ENCODE measurements around the gene MSX2. TPM values are rescaled to one million over a fixed set of nuclear protein-coding genes. Genes with fewer than 3 reads are reported as not detected.

MSX2 gene
- total RNA-seq, result 2.2 to 25.5 TPM (median 2.3 TPM) in 3 replicates
- long read RNA-seq, transcript MSX2-201 (2 exons, 2,241 nt), result major isoform, 6 of 6 reads
- long read RNA-seq, partial matches to known transcripts, result 0 of 6 reads
- long read RNA-seq, other reads (novel, unspliced or antisense), result 0 of 6 reads

DNA sequence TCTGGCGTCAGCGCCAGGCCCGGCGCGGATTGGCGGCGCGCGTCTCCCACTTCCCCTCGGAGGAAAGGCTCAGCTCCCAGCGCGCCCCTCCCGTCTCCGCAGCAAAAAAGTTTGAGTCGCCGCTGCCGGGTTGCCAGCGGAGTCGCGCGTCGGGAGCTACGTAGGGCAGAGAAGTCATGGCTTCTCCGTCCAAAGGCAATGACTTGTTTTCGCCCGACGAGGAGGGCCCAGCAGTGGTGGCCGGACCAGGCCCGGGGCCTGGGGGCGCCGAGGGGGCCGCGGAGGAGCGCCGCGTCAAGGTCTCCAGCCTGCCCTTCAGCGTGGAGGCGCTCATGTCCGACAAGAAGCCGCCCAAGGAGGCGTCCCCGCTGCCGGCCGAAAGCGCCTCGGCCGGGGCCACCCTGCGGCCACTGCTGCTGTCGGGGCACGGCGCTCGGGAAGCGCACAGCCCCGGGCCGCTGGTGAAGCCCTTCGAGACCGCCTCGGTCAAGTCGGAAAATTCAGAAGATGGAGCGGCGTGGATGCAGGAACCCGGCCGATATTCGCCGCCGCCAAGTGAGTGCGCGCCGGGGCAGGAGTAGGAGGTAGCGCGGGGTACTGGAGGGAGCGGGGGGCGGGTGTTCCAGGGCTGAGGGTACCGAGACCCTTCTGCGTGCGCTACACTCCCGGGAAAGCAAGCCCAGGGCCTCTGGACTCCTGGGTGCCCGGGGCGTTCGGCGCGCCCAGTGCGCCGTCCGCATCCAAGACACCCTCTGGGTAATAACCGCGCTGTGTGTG is at the start of gene MSX2:
MSX2 (plus strand) TSS at position 99 of the 777 bp plus-strand sequence; CDS start at position 177, 78 bp downstream.
- Mint-ChIP-seq H3K4me1 (ENCODE audit: low read depth) (peaks cover 30% of the 10 kb centered on the region), H3K27ac (ENCODE audit: unreplicated experiment) (peak within 1 kb of the TSS; percentile 0), H3K27me3 (ENCODE audit: low read depth) (peaks cover 59% of the 10 kb centered on the region), H3K4me3 (ENCODE audit: unreplicated experiment) (peak within 1 kb of the TSS; percentile 72), H3K36me3 (ENCODE audit: low read depth) (peaks cover 6% of the 10 kb centered on the region), H3K9me3 (ENCODE audit: low read depth) (no peaks in the 10 kb centered on the region)
- peak; percentile 97 for DNase-seq (ENCODE audit: low spot score)
- TF ChIP-seq, protein P1, sequence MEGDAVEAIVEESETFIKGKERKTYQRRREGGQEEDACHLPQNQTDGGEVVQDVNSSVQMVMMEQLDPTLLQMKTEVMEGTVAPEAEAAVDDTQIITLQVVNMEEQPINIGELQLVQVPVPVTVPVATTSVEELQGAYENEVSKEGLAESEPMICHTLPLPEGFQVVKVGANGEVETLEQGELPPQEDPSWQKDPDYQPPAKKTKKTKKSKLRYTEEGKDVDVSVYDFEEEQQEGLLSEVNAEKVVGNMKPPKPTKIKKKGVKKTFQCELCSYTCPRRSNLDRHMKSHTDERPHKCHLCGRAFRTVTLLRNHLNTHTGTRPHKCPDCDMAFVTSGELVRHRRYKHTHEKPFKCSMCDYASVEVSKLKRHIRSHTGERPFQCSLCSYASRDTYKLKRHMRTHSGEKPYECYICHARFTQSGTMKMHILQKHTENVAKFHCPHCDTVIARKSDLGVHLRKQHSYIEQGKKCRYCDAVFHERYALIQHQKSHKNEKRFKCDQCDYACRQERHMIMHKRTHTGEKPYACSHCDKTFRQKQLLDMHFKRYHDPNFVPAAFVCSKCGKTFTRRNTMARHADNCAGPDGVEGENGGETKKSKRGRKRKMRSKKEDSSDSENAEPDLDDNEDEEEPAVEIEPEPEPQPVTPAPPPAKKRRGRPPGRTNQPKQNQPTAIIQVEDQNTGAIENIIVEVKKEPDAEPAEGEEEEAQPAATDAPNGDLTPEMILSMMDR (IDR thresholded peaks at IDR 0.05), result peak; percentile 34

DNA sequence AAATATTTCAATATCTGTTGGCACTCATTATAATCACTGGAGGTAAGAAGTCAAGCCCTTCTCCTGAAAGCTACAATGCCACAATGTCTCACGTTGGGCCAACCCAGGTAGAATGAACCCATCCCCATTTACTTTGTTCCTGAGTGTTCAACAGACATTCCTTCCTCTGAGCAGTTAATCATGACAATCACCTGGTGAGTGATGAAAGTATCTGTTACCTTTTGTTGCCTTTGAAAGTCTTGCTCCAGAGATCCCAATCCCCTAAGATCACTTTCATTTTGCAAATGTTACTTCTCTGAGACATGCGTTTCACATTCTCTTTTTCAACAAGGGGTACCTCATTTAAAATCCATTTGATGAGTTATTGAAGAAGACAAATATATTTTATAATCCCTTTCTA is 49.3 kb upstream of the MSX2 start:
- Mint-ChIP-seq H3K9me3 (ENCODE audit: low read depth) (no peaks in the 10 kb centered on the region), H3K27ac (ENCODE audit: unreplicated experiment) (no peak overlapping the region), H3K27me3 (ENCODE audit: low read depth) (peaks cover 16% of the 10 kb centered on the region), H3K36me3 (ENCODE audit: low read depth) (no peaks in the 10 kb centered on the region), H3K4me1 (ENCODE audit: low read depth) (no peaks in the 10 kb centered on the region), H3K4me3 (ENCODE audit: unreplicated experiment) (no peak overlapping the region)
- DNase-seq (ENCODE audit: low spot score), result no peak
- TF ChIP-seq, protein P1 (IDR thresholded peaks at IDR 0.05), result no peak

DNA sequence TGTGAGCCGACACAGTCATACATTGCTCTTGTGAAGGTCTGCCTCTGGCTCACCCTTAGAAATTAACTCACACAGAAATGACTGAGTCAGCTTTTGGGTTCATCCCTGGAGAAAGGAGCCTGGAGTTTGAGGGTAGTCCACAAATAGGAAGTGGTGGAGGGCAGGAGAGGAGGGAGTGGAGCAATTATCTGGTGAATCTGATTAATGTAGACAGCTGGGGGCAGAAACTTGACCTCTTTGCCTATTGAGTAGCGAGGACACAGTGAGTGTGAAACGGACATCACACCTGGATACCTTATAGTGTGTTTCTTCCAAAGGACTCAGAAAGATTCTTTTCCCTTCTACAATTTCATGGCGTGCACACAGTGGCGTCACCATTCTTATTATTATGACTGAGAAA is 48.5 kb upstream of the MSX2 start:
- no peaks in the 10 kb centered on the region for H3K9me3 Mint-ChIP-seq (ENCODE audit: low read depth)
- H3K36me3 Mint-ChIP-seq (ENCODE audit: low read depth), result no peaks in the 10 kb centered on the region
- peaks cover 18% of the 10 kb centered on the region for H3K27me3 Mint-ChIP-seq (ENCODE audit: low read depth)
- no peaks in the 10 kb centered on the region for H3K4me1 Mint-ChIP-seq (ENCODE audit: low read depth)
- TF ChIP-seq, protein P1 (IDR thresholded peaks at IDR 0.05), result no peak
- DNase-seq (ENCODE audit: low spot score), result no peak
- H3K4me3 Mint-ChIP-seq (ENCODE audit: unreplicated experiment), result no peak overlapping the region
- no peak overlapping the region for H3K27ac Mint-ChIP-seq (ENCODE audit: unreplicated experiment)

DNA sequence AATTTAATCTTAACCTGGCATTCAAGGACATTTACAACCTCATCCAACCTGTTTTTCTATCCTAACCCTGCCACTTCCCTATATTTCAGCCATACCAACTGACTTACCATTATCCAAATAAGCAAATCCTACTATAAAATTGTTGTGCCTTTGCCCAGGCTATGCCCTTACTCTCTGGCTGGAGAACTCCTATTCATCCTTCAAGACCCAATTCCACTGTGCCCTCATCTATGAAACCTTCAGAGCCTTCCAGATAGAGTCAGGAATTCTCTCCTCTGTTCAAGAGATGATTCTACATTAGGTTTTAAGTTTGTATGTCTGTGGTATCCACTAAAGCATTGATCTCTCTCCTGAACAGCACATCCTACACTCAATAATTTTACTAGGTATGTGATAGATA is 46.3 kb upstream of the MSX2 start:
- Mint-ChIP-seq H3K36me3 (ENCODE audit: low read depth) (no peaks in the 10 kb centered on the region), H3K27me3 (ENCODE audit: low read depth) (peaks cover 13% of the 10 kb centered on the region), H3K9me3 (ENCODE audit: low read depth) (no peaks in the 10 kb centered on the region), H3K4me1 (ENCODE audit: low read depth) (no peaks in the 10 kb centered on the region), H3K4me3 (ENCODE audit: unreplicated experiment) (no peak overlapping the region), H3K27ac (ENCODE audit: unreplicated experiment) (no peak overlapping the region)
- no peak for DNase-seq (ENCODE audit: low spot score)
- TF ChIP-seq, protein P1 (IDR thresholded peaks at IDR 0.05), result no peak

DNA sequence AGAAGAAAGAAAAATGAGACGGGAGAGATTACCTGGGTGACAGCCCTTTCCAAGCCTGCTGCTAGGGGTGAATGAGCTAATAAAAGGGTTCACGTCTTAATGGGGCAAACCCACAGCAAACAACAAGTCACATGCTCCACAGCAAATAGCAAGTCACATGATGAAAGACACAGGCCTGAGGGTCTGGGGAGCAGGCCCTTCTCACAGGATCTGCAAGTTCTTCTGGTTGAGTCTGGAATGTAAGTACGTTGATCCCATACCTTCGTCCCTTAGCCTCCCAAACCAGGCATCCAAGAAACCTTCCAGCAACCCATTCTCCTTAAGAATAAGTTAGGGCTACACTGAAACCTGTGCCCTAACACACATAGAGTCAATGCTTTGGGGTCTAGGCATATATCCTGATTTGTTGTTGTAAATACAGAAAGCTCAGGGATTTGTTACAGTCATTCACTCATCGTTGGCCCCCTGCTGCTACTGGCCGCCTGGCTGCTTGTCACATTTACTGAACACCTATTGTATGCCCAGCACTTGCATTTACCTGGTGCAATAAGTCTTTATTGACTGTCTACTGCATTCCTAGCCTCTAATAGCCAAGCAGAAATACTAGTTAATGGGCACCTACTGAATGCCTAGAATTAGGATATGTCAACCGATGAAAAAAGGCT is 43.3 kb upstream of the MSX2 start:
- Mint-ChIP-seq H3K27ac (ENCODE audit: unreplicated experiment) (no peak overlapping the region), H3K27me3 (ENCODE audit: low read depth) (peaks cover 19% of the 10 kb centered on the region), H3K36me3 (ENCODE audit: low read depth) (no peaks in the 10 kb centered on the region)

More for the DNA sequence above, 43.3 kb upstream of the MSX2 start:
- TF ChIP-seq, protein P1 (IDR thresholded peaks at IDR 0.05), result no peak
- no peaks in the 10 kb centered on the region for H3K9me3 Mint-ChIP-seq (ENCODE audit: low read depth)
- no peaks in the 10 kb centered on the region for H3K4me1 Mint-ChIP-seq (ENCODE audit: low read depth)
- no peak for DNase-seq (ENCODE audit: low spot score)
- H3K4me3 Mint-ChIP-seq (ENCODE audit: unreplicated experiment), result no peak overlapping the region

All from chondrocyte (in vitro differentiated cells).